ENCODE results near the gene FAM76A. TPM values are rescaled to one million over a fixed set of nuclear protein-coding genes. Genes with fewer than 3 reads are reported as not detected.

Gene FAM76A
- total RNA-seq, 2 donors from 2014 or later: 5.4 to 7.6 TPM

- DNase-seq: no peak
- WGBS, 2 donors: 55 to 56% methylated on average over 5 of the region's 5 CpGs
- H3K27me3 ChIP-seq: no peaks in the 10 kb centered on the region
- H3K4me3 ChIP-seq: no peak overlapping the region
- no peaks in the 10 kb centered on the region for H3K4me1 ChIP-seq
- H3K9me3 ChIP-seq: peaks cover 0 to 4% (median 0%) of the 10 kb centered on the region in 3 donors
- H3K36me3 ChIP-seq (replicated peaks in 1 of 2; ENCODE audit: insufficient read depth in 1 of 2, low read depth in 2 of 2): no peaks in the 10 kb centered on the region
- peak overlapping the region in 3 of 4 donors; percentile 38 to 73 (median 61) for H3K27ac ChIP-seq
- intact Hi-C loops (cut with DNase I): no loop called here
- peak; percentile 64 for ATAC-seq
- TF ChIP-seq CTCF (IDR thresholded peaks at IDR 0.05): no peak
- TF ChIP-seq POLR2A (IDR thresholded peaks at IDR 0.05): no peak
These were observed 43.3 kb upstream of the FAM76A start for GRCh38 chr1:27682351-27682944.

- Histone ChIP-seq H3K27ac (no peak overlapping the region), H3K9me3 (peaks cover 0 to 4% (median 0%) of the 10 kb centered on the region in 3 donors), H3K36me3 (replicated peaks in 1 of 2; ENCODE audit: insufficient read depth in 1 of 2, low read depth in 2 of 2) (no peaks in the 10 kb centered on the region), H3K27me3 (no peaks in the 10 kb centered on the region), H3K4me1 (no peaks in the 10 kb centered on the region), H3K4me3 (no peak overlapping the region)
- ATAC-seq (no peak), DNase-seq (no peak)
- WGBS, 2 donors: 85 to 91% methylated on average over 2 of the region's 2 CpGs
- intact Hi-C loops (cut with DNase I): no loop called here
- no peak for TF ChIP-seq POLR2A (IDR thresholded peaks at IDR 0.05)
- TF ChIP-seq CTCF (IDR thresholded peaks at IDR 0.05): no peak
These were observed 41.6 kb upstream of the FAM76A start for GRCh38 chr1:27684176-27684575.

- TF ChIP-seq POLR2A (IDR thresholded peaks at IDR 0.05) (no peak), CTCF (IDR thresholded peaks at IDR 0.05) (no peak)
- Histone ChIP-seq H3K4me3 (no peak overlapping the region), H3K27me3 (no peaks in the 10 kb centered on the region), H3K27ac (no peak overlapping the region), H3K36me3 (replicated peaks in 1 of 2; ENCODE audit: insufficient read depth in 1 of 2, low read depth in 2 of 2) (no peaks in the 10 kb centered on the region), H3K4me1 (no peaks in the 10 kb centered on the region), H3K9me3 (peaks cover 0 to 4% (median 0%) of the 10 kb centered on the region in 3 donors)
- intact Hi-C loops (cut with DNase I): no loop called here
- DNase-seq: no peak
- WGBS, 2 donors: 74 to 75% methylated on average over 7 to 20 of the region's 21 CpGs
- no peak for ATAC-seq
These were observed 39.4 kb upstream of the FAM76A start for GRCh38 chr1:27686223-27686990.

DNA sequence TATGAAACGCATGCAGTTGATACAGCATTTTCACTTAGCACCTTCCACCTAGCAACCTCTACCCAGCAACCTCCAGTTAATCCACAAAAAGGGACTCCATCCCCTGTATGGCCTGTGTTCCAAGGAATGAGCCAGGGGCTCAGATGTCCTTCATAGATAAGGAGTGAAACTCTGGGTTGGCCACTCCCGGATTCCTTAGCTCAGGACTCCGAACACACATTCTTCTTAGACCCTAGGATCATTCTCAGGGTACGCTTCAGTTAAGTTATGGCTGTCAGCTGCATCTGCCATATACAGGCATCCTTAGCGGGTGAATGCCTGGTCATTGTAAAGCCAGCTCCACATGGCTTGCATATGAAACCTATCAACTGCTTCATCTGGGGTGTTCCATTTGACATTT, 37.9 kb upstream of the FAM76A start:
- intact Hi-C loops (cut with DNase I): no loop called here
- H3K4me1 ChIP-seq: no peaks in the 10 kb centered on the region
- no peaks in the 10 kb centered on the region for H3K36me3 ChIP-seq (replicated peaks in 1 of 2; ENCODE audit: insufficient read depth in 1 of 2, low read depth in 2 of 2)
- H3K9me3 ChIP-seq: peaks cover 0 to 4% (median 0%) of the 10 kb centered on the region in 3 donors
- DNase-seq (no peak), ATAC-seq (no peak)
- 73 to 86% methylated on average over 5 of the region's 5 CpGs for WGBS, 2 donors
- no peak overlapping the region for H3K4me3 ChIP-seq
- no peaks in the 10 kb centered on the region for H3K27me3 ChIP-seq
- TF ChIP-seq CTCF (IDR thresholded peaks at IDR 0.05) (no peak), POLR2A (IDR thresholded peaks at IDR 0.05) (no peak)
- H3K27ac ChIP-seq: no peak overlapping the region
